Left ventricle myocardium inferior (tissue), 1 donor: ENCODE measurements around the gene ZBTB44. TPM values are rescaled to one million over a fixed set of nuclear protein-coding genes. Genes with fewer than 3 reads are reported as not detected.

Source experiments
- DNase-seq: peaks from one replicate; pipeline ENCODE4 v3.0.0-alpha.2; 2020
- H3K27ac ChIP-seq: fragments of 200-600 bp; replicated peaks from 2 replicates; pipeline ENCODE4 v1.8.0; 2021
- H3K27me3 ChIP-seq: fragments of 200-600 bp; 2 replicates; pipeline ENCODE4 v1.8.0; 2021; ENCODE audit warnings: low read depth
- H3K36me3 ChIP-seq: fragments of 200-600 bp; 2 replicates; pipeline ENCODE4 v1.8.0; 2021
- H3K4me1 ChIP-seq: fragments of 200-600 bp; 2 replicates; pipeline ENCODE4 v1.8.0; 2021
- H3K4me3 ChIP-seq: fragments of 200-600 bp; 2 replicates; pipeline ENCODE4 v1.8.0; 2021; ENCODE audit warnings: mild to moderate bottlenecking, moderate library complexity
- H3K9me3 ChIP-seq: fragments of 200-600 bp; replicated peaks from 2 replicates; pipeline ENCODE4 v1.8.0; 2021
- CTCF ChIP-seq: fragments of 200-600 bp; IDR thresholded peaks from 2 replicates; pipeline ENCODE4 v1.8.0; 2021; ENCODE audit warnings: antibody characterized with exemption, mild to moderate bottlenecking, borderline replicate concordance
- intact Hi-C: fragments of 100-400 bp; cut with micrococcal nuclease; formaldehyde crosslinking; loops from one replicate; pipeline ENCODE4 v1.11.0; 2022
- total RNA-seq: library from RNA; stranded (reverse); fragmentation: NEBNext Ultra II Directional; extraction: Animal tissue kit (Norgen Biotek cat#: 25700); gene quantifications from one replicate; pipeline ENCODE4 v1.2.1, GENCODE V29; 2021
- donor health status: DM: no; HTN: yes; CAD: no; lungs with severe emphysema.

ZBTB44 gene
- total RNA-seq, 1 donor from 2014 or later, result 40.5 TPM

GRCh38 chr11:130178441-130179339 lies 136.0 kb downstream of the ZBTB44 start:
- intact Hi-C loops, result no loop called here
- Histone ChIP-seq H3K36me3 (no peaks in the 10 kb centered on the region), H3K27ac (peak overlapping the region; percentile 89), H3K9me3 (peaks cover 17% of the 10 kb centered on the region), H3K27me3 (no peaks in the 10 kb centered on the region), H3K4me3 (no peak overlapping the region), H3K4me1 (peaks cover 45% of the 10 kb centered on the region)
- TF ChIP-seq CTCF, result no peak
- DNase-seq, result peak; percentile 38

- TF ChIP-seq CTCF, result no peak
- H3K4me3 ChIP-seq, result no peak overlapping the region
- peaks cover 45% of the 10 kb centered on the region for H3K4me1 ChIP-seq
- peak overlapping the region; percentile 89 for H3K27ac ChIP-seq
- H3K36me3 ChIP-seq, result no peaks in the 10 kb centered on the region
- no peaks in the 10 kb centered on the region for H3K27me3 ChIP-seq
- intact Hi-C loops, result no loop called here
- no peak for DNase-seq
- H3K9me3 ChIP-seq, result peaks cover 17% of the 10 kb centered on the region
Observed at GRCh38 chr11:130177782-130178181, 136.9 kb downstream of the ZBTB44 start.

Other genes starting within 250 kb of the ZBTB44 start
- gene APLP2, start 245.0 kb downstream of the ZBTB44 start, total RNA-seq, result 325 TPM
- 1.0 TPM for gene ST14, start 155.1 kb downstream of the ZBTB44 start, total RNA-seq
- gene ADAMTS8, start 113.7 kb upstream of the ZBTB44 start, total RNA-seq, result 0.85 TPM
- 22.9 TPM for gene ADAMTS15, start 133.7 kb upstream of the ZBTB44 start, total RNA-seq